T-helper 1 cell (primary cell): ENCODE data around the gene PEF1.
"Not testable (repeated sequence)": the region's sequence is repeated elsewhere in the genome, so short reads cannot be mapped to it uniquely, and the experiment has no call there.

Experiments
- DNase-seq, 5 donors: peaks; one replicate each; pipeline ENCODE4 v3.0.0-alpha.2; 2012 to 2020

PEF1 gene

GRCh38 chr1:31602081-31602480 is 42.6 kb downstream of the PEF1 start:
- no peak for DNase-seq

- DNase-seq: no peak
These were observed 44.0 kb downstream of the PEF1 start for GRCh38 chr1:31600641-31601040.

DNA sequence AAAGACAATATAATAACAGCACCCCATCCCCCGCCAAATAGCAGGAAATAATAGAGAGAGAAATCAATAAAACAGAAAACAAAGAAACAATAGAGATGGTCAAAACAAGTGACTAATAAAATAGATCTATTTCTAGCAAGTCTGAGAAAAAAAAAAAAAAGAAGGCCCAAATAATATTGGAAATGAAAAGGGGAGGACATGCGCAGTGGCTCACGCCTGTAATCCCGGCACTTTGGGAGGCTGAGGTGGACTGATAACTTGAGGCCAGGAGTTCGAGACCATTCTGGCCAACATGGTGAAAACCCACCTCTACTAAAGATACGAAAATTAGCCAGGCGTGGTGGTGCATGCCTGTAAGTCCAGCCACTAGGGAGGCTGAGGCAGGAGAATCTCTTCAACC is 45.7 kb downstream of the PEF1 start:
- no peak for DNase-seq

DNA sequence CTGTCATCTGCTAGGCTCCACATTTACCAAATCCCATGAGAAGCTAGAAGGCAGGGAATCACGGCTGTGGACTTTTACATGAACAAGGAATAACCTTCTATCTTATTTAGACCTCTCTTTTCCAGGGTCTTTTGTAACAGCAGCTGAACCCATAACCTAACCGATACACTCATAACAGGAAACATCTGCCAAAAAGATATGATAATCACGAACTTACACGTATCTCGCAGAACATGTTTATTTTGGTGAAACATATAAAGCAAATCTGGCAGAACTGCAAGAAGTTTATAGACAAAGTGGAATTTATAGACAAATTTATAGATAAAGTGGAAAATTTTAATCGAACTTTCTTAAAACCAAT is 48.0 kb downstream of the PEF1 start:
- no peak for DNase-seq

- no peak for DNase-seq
These were observed 48.6 kb downstream of the PEF1 start for GRCh38 chr1:31595836-31596736.

DNA sequence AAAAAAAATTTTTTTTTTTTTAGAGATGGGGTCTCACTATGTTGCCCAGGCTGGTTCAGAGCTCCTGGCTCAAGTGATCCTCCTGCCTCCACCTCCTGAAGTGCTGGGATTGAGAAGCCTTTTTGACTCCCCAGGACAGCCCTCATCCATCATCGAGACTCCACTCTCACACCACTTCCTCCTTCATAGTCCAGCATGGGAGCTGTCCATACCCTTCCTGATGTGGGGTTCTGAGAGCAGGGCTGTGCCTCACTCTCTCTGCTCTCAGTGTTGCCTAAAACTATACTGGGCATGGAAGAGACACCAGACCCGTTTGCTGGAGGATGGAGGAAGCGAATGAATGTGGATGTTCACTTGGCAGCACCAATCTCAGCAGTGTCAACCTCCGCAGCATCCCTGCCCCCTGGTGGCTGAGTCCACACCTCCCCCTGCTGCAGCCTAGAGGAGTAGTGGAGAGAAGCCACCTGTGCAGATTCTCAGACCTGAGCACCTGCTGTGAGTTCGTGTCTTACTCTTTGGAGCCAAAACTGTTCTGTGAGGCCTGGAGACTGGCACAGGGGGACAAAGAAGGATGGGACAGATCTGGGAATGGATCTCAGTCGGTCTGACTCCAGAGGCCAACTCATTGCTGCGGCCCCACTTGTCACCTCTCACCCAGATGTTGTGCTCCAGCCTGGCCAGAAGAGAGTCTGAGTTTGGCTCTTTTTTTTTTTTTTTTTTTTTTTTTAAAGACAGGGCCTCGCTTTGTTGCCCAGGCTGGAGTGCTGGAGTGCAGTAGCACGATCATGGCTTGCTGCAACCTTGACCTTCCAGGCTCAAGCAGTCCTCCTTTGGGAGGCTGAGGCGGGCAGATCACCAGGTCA is 50.7 kb downstream of the PEF1 start:
- DNase-seq: peak in 4 of 5 donors; percentile 38 to 51 (median 44)

DNA sequence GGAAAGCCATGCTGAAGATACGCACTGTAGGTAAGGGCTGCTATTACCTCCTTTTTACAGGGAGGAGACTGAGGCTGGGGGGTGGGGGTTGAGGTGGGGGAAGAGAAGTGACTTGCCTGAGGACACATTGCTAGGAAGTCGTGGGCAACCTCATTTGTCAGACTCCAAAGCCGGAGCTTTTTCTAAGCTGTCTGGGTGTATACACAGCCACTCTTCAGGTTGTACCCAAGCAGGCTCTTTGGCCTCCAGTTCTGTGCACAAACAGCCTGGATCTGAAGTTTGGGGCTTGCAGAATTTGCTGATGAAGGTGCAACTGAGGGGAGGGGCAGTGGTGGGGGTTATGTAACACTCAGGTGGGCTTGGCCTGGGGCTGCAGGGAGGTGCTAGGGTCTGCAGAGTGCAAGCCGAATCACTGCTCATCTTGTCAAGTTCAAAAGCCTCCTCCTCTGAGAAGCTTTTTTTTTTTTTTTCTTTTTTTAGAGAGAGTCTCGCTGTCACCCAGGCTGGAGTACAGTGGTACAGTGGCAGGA is 51.5 kb downstream of the PEF1 start:
- no peak for DNase-seq

GRCh38 chr1:31592132-31592531 is 52.5 kb downstream of the PEF1 start:
- no peak for DNase-seq

- DNase-seq: no peak
These were observed 53.1 kb downstream of the PEF1 start for GRCh38 chr1:31591425-31592093.

DNA sequence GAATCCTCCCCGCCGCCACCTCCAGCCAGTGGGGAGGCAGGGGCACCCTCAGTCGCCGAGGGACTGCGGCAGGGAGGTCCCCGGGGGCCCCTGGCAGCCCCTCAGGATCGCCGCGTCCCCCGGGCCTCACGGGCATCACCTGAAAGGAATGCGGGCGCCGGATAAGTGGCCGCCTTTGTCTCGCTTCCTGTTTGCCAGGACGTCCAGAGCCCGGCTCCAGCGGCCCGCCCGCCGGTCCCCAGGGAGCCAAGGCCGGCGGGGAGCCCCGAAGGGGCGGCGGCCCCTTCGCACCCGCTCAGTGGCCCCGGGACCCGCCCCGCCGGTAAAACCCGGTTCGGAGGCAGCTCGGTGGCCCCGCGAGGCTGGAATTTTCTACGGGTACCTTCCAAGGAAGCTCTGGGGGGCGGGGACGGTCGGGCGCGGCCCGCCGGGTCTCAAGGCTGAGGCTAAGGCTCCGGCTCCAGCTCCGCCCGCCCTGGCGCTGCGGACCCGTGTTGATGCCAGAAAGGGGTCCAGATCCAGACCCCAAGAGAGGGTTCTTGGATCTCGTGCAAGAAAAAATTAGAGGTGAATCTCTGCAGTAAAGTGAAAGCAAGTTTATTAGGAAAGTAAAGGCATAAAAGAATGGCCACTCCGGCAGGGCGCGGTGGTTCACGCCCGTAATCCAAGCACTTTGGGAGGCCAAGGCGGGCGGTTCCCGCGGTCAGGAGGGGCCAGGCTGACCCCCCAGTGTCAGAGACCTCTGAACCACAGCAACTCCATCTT is 55.7 kb downstream of the PEF1 start:
- DNase-seq: no peak

DNA sequence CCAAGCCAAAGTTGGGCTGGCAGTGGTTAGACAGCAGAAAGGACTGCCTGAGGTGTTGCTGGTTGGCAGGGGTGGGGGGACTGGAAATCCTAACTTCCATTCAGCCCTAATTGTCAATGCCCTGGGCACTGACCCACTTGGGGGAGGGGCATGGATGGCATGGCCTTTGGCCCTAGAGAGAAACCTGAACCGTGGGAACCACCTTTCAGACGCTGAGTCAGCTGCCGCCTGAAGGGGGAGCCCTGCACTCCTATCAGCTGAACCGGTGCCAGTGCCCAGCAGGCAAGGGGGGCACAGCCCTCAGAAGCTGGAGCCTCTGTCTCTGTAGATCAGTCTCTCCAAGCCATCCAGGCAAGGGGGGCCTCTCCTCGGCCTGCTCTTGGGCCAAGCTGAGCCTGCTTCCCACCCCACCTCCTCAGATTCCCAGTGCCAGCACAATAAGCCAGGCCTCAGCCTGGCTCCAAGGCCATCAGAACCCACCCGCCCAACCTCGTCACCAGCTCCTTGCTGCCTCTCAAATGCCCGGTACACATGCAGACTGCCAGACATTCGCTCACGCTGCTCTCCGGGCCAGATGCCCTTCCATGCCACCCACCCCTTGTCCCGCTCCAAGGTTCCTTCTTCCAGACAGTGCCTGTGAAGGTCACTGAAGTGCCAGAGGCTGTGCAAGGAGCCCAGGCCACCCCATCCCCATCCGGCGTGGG is 56.8 kb downstream of the PEF1 start:
- DNase-seq: peak in 3 of 5 donors; percentile 12 to 32 (median 12)

GRCh38 chr1:31587328-31587699 is 57.4 kb downstream of the PEF1 start:
- not testable (repeated sequence) for DNase-seq

DNA sequence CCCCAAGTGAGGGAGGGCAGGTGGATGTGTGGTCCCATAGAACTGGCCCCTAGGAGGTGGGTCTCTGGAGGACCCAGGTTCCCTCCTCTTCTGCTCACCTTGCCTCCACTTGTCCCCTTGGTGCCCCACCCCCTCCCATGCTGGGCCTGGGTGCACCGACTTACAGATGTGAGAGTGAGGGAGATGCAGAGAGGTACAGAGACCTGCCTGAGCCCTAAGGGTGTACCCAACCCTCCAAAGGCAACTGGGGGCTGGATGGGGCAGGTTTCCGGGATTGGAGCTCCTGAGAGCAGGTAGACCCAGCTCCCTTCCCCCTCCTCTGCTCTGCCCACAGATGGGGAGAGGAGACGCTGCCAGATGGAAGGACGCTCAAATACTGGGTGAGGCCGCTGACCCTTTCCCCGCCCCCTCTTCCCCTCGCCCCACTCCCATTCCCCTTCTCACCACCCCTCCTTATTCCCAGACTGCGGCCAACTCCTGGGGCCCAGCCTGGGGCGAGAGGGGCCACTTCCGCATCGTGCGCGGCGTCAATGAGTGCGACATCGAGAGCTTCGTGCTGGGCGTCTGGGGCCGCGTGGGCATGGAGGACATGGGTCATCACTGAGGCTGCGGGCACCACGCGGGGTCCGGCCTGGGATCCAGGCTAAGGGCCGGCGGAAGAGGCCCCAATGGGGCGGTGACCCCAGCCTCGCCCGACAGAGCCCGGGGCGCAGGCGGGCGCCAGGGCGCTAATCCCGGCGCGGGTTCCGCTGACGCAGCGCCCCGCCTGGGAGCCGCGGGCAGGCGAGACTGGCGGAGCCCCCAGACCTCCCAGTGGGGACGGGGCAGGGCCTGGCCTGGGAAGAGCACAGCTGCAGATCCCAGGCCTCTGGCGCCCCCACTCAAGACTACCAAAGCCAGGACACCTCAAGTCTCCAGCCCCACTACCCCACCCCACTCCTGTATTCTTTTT is 58.0 kb downstream of the PEF1 start:
- DNase-seq: no peak

- no peak for DNase-seq
These were observed 58.8 kb downstream of the PEF1 start for GRCh38 chr1:31585736-31586365.

DNA sequence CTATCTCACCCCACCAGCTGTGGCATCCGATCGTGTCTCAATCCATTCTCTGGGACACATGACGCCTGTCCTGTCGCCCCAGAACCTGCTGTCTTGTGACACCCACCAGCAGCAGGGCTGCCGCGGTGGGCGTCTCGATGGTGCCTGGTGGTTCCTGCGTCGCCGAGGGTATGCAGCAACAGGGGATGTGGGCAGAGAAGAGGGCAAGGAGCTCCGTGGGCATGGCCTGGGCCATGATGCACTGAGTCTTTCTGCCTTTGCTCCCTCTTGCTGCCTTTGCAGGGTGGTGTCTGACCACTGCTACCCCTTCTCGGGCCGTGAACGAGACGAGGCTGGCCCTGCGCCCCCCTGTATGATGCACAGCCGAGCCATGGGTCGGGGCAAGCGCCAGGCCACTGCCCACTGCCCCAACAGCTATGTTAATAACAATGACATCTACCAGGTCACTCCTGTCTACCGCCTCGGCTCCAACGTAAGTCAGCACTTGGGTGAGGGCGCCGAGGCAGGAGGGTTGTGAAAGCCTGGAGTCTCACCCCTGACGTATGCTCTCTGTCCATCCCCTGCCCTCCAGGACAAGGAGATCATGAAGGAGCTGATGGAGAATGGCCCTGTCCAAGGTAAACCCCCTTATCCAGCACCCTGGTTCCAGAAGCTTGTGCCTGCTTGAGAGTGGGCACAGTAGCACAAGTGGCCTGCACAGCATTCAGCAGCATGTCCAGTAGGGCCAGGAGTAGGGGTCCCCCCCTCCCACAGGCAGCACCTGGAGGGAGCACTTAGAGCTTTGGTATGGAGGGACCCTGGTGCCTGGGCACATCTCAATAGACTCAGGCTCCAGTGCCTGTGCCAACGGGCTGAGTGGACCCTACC is 59.6 kb downstream of the PEF1 start:
- DNase-seq: no peak

- no peak for DNase-seq
These were observed 60.4 kb downstream of the PEF1 start for GRCh38 chr1:31583995-31584868.

DNA sequence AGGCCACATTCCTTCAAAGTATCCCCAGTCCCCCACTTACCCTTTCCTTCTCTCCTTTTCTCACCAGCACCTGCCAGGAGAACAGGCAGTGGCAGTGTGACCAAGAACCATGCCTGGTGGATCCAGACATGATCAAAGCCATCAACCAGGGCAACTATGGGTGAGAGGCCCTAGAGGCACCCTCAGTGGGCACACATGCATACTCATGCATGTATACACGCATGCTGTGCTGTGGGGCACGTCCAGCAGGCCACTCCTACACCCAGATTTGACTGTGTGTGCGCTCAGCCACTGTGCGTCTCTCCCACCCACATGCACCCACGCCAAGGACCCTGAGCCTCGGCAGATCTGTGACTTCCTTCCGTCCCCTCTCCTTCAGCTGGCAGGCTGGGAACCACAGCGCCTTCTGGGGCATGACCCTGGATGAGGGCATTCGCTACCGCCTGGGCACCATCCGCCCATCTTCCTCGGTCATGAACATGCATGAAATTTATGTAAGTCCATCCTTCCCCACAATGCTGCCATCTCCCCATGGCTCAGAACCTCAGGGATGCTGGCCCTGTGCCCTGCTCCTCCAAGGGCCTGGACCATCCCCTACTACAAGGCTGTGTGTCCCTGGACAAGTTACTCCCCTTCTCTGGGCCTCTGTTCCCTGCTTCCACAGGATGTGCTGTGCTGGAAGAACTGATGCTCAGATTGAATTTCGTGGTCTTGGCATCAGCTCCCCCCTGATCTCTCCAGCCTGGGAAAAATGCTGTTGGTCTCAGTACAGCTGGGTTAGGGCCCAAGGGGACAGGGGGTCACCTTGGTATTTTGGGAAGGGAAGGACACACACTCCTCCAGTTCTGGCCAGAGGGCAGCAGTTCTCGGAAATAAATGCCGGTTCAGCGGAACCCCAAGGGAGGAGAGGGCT is 61.3 kb downstream of the PEF1 start:
- no peak for DNase-seq
